ENCODE results near the gene CST9. TPM values are rescaled to one million over a fixed set of nuclear protein-coding genes. Genes with fewer than 3 reads are reported as not detected.

CST9 gene
- total RNA-seq, 3 donors from 2014 or later, result 2.3 TPM; not detected in 2

DNA sequence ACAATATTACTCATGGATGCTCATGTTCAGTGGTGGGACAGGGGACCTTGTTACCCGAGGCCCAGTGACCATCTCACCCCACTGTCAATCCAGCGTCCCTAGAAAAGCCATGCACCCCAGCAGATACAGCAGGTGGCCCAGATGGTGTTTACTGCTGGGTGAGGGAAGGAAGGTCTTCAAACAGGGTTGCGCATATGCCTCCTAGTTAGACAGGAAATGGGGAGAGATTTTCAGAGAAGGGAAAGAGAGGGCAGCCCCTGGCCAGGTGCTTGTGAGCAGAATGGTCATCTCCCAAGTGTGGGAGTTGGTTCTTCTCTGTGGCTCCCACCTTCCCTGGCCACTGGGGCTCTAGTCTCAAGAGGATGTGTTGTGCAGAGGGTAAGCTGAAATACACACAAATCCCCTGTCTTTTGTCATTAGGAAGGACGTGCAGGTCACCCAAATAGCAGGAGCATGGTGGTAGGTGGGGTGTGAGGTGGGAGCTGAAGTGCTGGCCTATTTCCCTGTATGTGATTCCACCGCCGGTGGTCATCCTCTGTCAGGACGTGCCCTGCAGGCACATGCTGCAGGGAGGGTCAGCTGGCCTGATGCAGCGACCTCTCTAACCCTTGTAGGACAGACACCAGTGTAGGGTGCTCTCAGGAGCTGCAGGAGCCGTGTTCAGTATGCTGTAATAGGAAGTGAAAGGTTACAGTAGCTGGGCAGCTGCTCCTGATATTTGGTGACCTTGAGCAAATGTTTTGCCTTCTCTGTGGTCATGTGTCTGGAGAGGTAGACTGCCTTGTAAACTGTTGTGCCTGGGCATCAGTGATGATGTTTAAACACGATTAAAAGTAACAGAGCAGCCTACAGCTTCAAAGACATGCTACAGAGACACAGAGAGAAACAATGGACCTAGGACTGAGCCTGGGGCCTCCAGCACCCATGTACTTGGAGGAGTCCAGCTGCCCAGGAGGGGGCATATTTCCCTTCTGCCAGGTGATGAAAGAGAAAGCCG is 35.3 kb upstream of the CST9 start:
- Histone ChIP-seq H3K27me3 (no peaks in the 10 kb centered on the region), H3K27ac (no peak overlapping the region), H3K36me3 (no peaks in the 10 kb centered on the region), H3K4me3 (no peak overlapping the region), H3K9me3 (no peaks in the 10 kb centered on the region), H3K4me1 (peaks cover 0 to 6% of the 10 kb centered on the region in 2 donors)
- no peak for DNase-seq (ENCODE audit: low spot score in 2 of 2)
- intact Hi-C loops (cut with DNase I; ENCODE audit: low total_unique reads), result loop anchor here (5.0 kb wide), 1 partner anchor 284 kb away; no protein-coding TSS in a partner anchor
- TF ChIP-seq CTCF (IDR thresholded peaks at IDR 0.05), result no peak
- TF ChIP-seq POLR2AphosphoS5 (IDR thresholded peaks at IDR 0.05), result no peak
- no peak for TF ChIP-seq POLR2A (IDR thresholded peaks at IDR 0.05)

- no peak for DNase-seq (ENCODE audit: low spot score in 2 of 2)
- intact Hi-C loops (cut with DNase I; ENCODE audit: low total_unique reads), result loop anchor here (5.0 kb wide), 1 partner anchor 283 kb away; no protein-coding TSS in a partner anchor
- Histone ChIP-seq H3K9me3 (no peaks in the 10 kb centered on the region), H3K36me3 (no peaks in the 10 kb centered on the region), H3K4me3 (no peak overlapping the region), H3K27me3 (no peaks in the 10 kb centered on the region), H3K4me1 (peaks cover 2 to 6% of the 10 kb centered on the region in 2 donors), H3K27ac (no peak overlapping the region)
- TF ChIP-seq POLR2AphosphoS5 (IDR thresholded peaks at IDR 0.05) (no peak), POLR2A (IDR thresholded peaks at IDR 0.05) (no peak), CTCF (IDR thresholded peaks at IDR 0.05) (no peak)
These were observed 34.4 kb upstream of the CST9 start for GRCh38 chr20:23640018-23640601.

DNA sequence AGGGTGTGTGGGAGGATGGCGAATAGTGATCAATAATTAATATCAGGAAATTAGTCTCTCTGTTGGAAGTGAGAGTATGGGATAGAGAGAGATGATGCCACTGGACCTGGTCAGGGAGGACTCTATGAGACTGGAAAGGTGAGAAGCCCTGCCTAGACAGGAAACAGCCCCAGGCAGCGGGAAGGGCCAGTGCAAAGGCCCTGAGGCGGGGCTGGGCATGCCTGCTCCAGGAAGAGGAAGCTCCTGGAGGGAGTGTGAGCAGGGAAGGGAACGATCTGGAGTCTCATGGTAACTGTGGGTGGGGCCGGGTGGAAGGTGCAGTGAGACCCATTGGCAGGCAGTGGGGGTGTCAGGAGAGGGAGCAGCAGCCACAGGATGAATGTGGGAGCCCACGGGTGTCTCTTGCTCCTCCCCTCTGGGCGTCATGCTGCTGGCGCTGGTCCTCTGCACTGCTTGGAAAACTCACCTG is 33.8 kb upstream of the CST9 start:
- no peak overlapping the region for H3K4me3 ChIP-seq
- H3K27ac ChIP-seq, result no peak overlapping the region
- no peaks in the 10 kb centered on the region for H3K9me3 ChIP-seq
- TF ChIP-seq CTCF (IDR thresholded peaks at IDR 0.05), result no peak
- no peak for TF ChIP-seq POLR2A (IDR thresholded peaks at IDR 0.05)
- no peak for TF ChIP-seq POLR2AphosphoS5 (IDR thresholded peaks at IDR 0.05)
- DNase-seq (ENCODE audit: low spot score in 2 of 2), result no peak
- H3K36me3 ChIP-seq, result no peaks in the 10 kb centered on the region
- H3K4me1 ChIP-seq, result peaks cover 7 to 12% of the 10 kb centered on the region in 2 donors
- no peaks in the 10 kb centered on the region for H3K27me3 ChIP-seq
- intact Hi-C loops (cut with DNase I; ENCODE audit: low total_unique reads), result no loop called here

DNA sequence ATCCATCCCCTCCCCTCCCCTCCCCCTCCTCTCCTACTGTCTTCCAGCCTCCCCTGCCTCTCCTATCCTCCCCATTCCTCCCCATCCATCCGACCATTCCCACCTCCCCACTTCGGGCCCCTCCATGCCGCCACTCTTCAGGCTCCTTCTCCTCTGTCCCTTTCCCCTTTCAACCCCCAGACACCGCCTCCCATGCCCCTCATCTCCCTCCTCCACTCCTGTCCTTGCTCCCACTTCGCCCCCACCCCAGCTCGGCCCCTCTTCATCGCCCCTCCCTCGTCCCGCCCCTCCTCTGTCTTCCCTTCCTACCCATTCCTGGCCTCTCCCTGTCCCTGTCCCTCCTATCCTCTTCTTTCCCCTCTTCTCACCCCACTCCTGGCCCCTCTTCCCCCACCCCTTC is 32.6 kb upstream of the CST9 start:
- peak overlapping the region; percentile 90 to 93 for H3K27ac ChIP-seq
- no peak for DNase-seq (ENCODE audit: low spot score in 2 of 2)
- intact Hi-C loops (cut with DNase I; ENCODE audit: low total_unique reads), result no loop called here

More for the DNA sequence above, 32.6 kb upstream of the CST9 start:
- Histone ChIP-seq H3K4me1 (peaks cover 7 to 13% of the 10 kb centered on the region in 2 donors), H3K27me3 (no peaks in the 10 kb centered on the region), H3K36me3 (no peaks in the 10 kb centered on the region), H3K4me3 (peak overlapping the region in 2 of 3 donors; percentile 84 to 96), H3K9me3 (no peaks in the 10 kb centered on the region)
- TF ChIP-seq POLR2A (IDR thresholded peaks at IDR 0.05) (no peak), POLR2AphosphoS5 (IDR thresholded peaks at IDR 0.05) (no peak), CTCF (IDR thresholded peaks at IDR 0.05) (no peak)
